Measurements from ENCODE around the gene CCDC18.
"Not testable (repeated sequence)": the region's sequence is repeated elsewhere in the genome, so short reads cannot be mapped to it uniquely, and the experiment has no call there.

CCDC18 gene, protein sequence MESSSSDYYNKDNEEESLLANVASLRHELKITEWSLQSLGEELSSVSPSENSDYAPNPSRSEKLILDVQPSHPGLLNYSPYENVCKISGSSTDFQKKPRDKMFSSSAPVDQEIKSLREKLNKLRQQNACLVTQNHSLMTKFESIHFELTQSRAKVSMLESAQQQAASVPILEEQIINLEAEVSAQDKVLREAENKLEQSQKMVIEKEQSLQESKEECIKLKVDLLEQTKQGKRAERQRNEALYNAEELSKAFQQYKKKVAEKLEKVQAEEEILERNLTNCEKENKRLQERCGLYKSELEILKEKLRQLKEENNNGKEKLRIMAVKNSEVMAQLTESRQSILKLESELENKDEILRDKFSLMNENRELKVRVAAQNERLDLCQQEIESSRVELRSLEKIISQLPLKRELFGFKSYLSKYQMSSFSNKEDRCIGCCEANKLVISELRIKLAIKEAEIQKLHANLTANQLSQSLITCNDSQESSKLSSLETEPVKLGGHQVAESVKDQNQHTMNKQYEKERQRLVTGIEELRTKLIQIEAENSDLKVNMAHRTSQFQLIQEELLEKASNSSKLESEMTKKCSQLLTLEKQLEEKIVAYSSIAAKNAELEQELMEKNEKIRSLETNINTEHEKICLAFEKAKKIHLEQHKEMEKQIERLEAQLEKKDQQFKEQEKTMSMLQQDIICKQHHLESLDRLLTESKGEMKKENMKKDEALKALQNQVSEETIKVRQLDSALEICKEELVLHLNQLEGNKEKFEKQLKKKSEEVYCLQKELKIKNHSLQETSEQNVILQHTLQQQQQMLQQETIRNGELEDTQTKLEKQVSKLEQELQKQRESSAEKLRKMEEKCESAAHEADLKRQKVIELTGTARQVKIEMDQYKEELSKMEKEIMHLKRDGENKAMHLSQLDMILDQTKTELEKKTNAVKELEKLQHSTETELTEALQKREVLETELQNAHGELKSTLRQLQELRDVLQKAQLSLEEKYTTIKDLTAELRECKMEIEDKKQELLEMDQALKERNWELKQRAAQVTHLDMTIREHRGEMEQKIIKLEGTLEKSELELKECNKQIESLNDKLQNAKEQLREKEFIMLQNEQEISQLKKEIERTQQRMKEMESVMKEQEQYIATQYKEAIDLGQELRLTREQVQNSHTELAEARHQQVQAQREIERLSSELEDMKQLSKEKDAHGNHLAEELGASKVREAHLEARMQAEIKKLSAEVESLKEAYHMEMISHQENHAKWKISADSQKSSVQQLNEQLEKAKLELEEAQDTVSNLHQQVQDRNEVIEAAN (N-terminal part only)

DNA sequence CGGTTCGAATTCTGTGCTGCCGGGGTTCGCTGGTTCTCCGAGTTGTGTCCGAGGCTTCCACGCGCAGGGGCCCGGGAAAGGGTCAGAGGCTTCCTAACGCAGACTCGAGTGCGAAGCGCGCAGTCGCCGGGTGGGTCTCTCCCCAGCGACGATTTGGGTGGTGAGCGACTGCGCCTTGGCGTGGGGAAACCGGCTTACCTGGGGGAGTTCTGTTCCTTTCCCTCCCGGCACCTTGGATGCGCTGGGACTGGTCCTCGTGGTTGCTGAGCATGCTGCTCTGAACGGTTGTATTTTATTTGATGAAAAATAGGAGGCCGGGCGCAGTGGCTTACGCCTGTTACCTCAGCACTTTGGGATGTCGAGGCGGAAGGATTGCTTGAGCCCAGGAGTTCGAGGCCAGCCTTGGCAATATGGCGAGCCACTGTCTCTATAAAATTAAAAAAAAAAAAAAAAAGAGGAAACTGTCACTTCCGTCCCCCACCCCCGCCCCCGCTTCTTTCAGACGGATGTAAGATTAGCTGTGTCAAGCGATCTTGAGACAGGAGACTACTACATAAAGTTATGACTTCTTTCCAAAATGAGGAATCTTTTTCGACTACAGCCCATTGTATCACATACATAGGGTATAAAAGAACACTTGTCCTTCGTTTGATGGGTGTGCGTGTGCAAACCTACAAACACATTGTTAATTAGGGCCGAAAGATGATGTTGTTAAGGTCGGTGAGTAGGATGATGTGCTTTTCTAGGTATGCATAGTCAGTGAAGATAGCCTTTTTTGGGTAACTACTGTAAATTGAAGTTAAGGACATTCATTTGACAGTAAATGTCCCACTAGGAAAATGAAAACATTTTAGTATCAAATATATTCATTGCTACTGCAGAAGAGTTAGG lies at the start of gene CCDC18:
Gene CCDC18, plus strand, starts transcription at position 2 of the 891 bp plus-strand sequence. CDS start 2,638 bp downstream, outside the sequence.
- DNase-seq (ENCODE audit: low read depth): peak; percentile 69

DNA sequence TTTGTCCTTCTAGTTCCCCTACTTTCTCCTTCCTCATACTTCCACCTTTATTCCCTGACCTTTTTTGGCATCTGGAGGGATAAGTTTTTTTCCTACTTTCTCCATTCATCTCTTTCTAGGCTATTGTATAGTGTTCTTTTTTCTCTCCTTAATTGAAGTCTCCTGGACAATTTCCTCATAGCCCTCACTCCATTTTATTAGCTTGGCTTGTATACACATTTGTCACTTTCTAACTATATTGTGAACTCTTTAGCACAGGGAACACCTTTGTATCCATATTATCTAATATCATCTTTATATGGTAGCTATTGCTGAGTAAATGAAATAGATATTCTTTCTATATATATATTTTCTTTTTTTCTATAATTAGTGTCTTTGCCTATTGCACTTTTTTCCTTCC lies 47.9 kb upstream of the CCDC18 start:
- DNase-seq (ENCODE audit: low read depth): no peak

DNA sequence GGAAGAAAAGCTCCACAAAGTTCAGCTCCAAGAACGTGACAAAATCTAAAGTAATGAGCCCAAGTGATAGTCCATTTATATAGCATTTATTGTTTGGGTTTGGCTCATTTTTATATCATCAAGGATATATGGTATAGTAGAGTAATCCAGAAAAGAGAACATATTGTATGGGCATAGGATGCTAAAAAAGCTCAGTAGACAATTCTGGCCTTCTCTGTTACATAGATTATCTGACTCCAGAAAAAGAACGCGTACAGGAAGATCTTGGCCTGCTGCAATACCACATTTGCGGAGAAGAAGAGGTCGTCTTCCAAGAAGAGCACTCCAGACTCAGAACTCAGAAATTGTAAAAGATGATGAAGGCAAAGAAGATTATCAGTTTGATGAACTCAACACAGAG lies 44.1 kb upstream of the CCDC18 start:
- no peak for DNase-seq (ENCODE audit: low read depth)

DNA sequence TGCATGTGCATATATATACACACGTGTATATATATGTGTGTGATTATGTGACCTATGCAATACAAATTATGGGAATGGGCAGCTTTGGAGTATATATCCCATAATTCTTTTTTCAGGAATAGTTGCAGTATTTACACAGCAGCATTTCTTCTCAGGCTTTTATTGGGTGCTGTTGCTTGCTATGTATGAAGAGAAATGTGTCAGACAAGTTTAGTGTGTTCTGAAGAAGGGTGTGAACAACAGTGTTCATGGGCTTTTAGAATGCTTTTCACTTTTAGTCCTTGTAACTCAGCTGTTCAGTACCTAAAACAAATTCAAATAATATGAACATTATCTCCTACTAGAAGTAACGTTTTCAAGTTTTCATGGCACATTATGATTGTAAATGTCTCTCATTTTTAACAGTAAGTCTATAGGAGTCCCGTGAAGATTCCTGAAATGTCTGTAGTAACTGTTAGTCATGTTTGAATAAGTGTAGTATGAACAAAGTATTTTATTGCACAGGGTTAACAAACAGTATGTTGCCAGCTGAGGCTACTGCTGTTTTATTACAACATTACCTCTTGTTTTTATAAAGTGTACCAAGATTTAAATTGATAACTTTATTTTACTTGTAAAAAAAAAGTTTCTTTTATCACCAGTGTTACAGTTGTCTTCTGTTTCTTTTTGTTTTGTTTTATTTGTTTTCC lies 42.8 kb upstream of the CCDC18 start:
- DNase-seq (ENCODE audit: low read depth): peak; percentile 18

DNA sequence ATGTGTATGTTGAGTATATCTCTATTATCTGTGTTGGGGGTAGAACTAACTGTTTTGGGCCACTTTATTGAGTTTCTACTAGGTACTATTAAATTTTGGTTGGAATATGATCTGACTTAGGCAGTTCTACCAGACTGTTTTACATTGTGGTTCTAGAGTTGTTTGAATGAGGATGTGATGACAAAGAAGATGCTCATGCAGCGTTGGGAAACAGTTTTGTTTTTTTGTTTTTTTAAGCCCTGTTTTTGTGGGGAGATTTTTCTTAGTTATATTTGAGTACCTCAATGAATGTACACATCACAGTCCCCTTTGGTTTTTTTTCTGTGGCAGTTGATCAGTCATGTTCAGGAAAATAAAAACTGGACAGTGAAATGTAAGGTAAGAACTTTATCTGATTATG lies 40.4 kb upstream of the CCDC18 start:
- peak; percentile 11 for DNase-seq (ENCODE audit: low read depth)

DNA sequence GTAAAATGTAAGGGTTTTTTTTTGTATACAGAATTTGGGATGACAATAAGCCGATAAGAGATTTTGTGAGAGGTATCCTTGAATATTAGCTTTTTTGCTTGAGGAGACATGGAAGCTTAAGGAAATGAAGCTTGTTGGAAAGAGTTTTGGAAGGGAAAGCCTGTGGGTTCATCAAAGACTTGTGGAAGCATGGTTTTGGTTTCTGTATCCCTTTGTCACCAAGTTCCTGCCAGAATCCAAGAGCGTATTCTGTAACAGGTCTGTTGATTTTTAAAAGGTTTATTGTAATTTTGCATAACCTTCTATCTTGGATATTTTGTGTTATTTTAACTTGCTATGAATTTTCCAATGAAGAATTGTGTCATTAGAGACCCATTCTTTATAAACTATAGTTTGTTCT lies 38.4 kb upstream of the CCDC18 start:
- DNase-seq (ENCODE audit: low read depth): no peak

DNA sequence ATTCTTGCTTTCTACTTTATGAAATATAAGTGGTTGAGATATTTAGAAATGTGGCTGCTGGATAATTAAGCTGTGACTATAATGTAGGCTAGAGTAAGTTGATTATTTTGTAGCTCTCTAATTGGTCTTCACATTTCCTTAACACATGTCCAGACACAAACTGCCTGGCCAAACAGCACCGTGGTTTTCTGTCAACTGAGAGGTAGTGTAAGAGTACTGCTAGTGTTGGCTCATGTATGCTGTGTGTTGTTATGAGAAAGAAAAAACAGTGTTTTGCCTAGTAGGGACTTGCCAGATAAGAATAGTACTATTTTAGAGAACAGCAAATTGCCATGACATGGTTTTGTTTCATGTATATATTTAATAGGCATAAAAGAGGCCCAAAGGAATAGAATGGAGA lies 37.4 kb upstream of the CCDC18 start:
- DNase-seq (ENCODE audit: low read depth): no peak

DNA sequence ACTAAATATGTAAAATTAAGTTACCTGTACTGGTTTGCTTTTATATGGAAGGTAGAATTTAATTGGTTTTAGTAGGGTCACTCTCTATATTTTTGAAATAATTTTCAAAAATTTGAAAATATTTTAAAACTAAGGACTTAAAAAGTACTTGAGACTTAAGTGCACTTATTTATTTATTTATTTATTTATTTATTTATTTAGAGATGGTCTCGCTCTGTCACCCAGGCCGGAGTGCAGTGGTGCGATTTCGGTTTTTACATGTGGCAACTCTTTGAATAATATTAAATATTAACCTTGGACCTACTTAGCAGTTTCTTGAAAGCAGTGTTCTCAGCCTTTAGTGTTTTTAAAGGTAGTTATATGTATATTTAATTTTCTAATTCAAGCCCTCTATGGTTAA lies 36.8 kb upstream of the CCDC18 start:
- no peak for DNase-seq (ENCODE audit: low read depth)

DNA sequence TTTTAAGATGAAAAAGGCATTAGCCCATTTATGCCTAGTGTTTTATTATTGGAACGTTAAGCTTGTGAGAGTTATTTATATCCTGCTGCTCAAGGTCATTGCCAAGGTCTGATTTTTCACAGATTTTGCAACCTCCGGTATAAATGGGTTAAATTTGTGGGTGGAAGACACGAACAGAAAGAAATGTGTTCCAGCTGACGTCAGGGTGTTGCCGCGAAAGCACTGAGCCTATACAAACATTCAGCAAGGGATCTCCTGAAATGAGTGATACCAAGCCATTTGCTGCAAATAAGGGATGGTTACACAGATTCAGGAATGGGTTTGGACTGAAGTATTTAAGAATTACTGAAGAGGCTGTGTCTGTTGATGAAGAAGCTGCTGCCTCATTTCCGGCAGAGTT lies 32.5 kb upstream of the CCDC18 start:
- DNase-seq (ENCODE audit: low read depth): peak; percentile 60

DNA sequence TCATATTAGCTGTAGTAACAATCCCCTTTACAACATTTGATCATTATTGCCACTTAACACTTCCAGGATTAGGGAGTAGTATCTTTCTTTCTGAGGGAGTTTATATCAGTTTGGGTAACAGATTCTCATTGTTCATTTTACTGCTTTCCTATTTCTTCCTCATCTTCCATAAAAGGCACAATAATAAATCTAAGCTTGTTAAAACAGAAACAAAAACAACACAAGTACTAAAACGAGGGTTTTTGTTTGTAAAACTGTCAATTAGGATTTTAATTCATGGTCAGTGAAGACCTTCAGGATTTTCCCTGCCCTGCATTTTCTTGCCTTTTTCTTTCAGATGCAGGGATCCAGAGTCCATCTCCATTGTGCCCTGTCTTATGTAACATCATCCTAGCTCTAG lies 29.8 kb upstream of the CCDC18 start:
- DNase-seq (ENCODE audit: low read depth): no peak

DNA sequence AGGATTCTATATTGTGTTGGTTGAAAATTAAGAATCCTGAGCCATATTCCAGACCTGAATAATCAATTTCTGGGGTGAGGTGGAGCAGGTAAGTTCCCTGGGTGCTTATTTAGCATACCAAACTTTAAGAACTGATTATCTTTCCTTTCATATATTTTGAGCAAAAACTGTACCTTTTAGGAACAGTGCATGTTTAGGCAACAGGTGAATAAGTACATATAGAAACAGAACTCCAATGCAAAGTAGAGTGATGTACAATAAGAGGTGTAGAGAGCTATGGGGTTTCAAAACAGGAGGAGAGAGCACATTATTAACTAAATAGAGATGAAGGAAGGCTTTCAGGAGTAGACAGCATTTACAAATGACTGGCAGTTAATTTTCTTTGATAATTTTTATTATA lies 29.1 kb upstream of the CCDC18 start:
- DNase-seq (ENCODE audit: low read depth): no peak

DNA sequence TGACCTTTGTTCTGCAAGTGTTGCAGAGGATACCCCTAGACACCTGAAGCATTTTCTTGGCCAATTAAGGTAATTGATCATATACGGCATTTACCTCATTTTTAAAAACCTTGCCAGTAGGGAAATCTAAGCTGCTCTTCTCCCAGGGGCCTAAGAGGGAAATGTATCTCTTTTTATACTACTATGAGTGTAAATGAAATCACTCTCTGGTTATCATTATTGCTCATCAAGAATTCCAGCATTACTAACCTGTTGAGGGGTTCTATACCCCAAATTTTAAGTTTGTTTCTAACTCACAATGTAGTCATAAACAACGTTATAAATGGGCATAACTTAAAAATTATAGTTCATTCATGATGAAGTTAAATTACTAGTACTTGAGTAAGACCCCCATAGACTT lies 27.7 kb upstream of the CCDC18 start:
- DNase-seq (ENCODE audit: low read depth): no peak

DNA sequence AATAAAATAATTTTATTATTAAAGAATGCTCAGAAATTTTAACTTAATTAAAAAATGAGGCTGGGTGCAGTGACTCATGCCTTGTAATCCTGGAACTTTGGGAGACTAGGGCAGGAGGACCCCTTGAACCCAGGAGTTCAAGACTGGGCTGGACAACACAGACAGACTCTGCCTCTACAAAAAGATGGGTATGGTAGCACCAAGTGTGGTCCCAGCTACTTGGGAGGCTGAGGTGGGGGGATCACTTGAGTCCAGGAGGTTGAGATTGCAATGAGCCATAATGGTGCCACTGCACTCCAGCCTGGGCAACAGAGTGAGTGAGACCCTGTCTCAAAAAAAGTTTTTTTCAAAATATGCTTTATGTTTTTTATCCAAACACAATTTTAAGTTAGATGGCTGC lies 25.6 kb upstream of the CCDC18 start:
- DNase-seq (ENCODE audit: low read depth): no peak

DNA sequence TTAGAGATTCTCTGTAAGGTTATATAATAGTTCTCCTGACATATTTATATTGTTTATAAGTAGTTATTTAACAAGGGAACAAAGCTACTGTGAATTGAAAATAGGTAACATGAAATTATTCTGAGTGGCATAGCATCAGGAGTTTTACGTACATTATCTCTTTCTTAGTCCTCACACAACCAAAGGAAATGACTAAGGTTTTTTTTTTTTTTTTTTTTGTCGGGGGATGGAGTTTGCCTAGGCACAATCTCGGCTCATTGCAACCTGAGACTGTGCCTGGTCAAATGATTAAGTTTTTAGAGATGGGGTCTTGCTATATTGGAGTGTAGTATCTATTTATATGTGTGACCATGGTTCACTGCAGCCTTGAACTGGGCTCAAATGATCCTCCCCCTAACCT lies 25.2 kb upstream of the CCDC18 start:
- peak; percentile 30 for DNase-seq (ENCODE audit: low read depth)

DNA sequence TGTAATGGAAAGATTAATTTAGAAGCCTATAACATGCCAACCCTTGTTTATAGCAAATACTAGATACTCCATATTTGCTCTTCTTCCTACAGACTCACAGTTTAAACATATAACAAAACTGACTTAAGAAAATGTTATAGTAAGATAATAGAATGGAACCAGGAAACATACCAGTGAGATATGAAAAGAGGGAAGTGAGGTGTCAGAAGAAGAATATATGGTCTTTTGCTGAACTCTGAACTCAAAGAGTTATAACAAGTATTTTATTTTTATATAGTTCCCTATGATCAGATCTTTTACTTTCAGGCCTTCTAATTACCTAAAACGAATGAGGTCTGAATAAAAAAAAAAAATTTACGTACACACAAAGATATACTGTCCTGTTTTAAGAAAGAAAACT lies 21.2 kb upstream of the CCDC18 start:
- DNase-seq (ENCODE audit: low read depth): no peak

DNA sequence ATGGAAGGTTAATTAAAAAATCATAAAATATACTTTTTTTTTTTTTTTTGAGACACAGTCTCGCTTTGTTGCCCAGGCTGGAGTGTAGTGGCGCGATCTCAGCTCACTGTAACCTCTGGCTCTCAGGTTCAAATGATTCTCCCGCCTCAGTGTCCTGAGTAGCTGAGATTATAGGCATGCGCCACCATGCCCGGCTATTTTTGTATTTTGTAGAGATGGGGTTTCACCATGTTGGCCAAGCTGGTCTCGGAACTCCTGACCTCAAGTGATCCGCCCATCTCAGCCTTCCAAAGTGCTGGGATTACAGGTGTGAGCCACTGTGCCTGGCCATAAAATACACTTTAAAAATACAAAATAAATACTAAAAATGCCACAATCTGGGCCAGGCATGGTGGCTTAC lies 17.2 kb upstream of the CCDC18 start:
- not testable (repeated sequence) for DNase-seq (ENCODE audit: low read depth)

DNA sequence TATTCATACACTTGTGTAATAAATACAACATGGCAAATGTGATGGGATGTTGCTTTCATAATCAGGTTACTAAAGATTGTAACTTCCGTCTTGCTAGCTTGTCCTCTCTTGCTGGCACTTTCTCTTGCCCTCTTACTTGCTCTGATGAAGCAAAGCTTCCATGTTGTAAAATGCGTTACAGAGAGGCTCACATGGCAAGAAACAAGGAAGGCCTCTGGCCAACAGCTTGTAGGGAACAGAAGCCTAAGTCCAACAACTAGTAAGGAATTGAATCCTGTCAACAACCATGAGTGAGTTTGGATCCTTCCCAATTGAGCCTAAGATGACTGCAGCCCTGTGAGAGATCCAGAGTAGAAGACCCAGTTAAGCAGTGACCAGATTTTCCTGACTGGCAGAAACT lies 15.7 kb upstream of the CCDC18 start:
- no peak for DNase-seq (ENCODE audit: low read depth)

DNA sequence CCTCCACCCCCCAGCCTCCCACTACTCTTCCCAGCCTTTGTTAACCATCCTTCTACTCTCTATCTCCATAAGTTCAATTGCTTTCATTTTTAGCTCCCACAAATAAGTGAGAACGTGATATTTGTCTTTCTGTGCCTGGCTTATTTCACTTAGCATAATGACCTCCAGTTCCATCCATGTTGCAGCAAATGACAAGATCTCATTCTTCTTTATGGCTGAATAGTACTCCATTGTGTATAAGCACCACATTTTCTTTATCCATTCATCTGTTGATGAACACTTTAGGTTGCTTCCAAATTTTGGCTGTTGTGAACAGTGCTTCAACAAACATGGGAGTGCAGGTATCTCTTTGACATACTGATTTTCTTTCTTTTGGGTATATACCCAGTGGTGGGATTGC lies 14.6 kb upstream of the CCDC18 start:
- DNase-seq (ENCODE audit: low read depth): not testable (repeated sequence)

DNA sequence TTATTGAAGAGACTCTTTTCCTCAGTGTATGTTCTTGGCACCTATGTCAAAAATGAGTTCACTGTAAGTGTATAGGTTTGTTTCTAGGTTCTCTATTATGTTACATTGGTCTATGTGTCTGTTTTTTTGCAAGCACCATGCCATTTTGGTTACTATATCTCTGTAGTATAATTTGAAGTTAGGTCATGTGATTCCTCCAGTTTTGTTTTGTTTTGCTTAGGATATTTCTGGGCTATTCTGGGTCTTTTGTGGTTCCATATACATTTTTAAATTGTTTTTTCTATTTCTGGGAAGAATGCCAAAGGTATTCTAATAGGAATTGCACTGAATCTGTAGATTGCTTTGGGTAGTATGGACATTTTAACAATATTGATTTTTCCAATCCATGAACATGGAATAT lies 13.5 kb upstream of the CCDC18 start:
- no peak for DNase-seq (ENCODE audit: low read depth)

DNA sequence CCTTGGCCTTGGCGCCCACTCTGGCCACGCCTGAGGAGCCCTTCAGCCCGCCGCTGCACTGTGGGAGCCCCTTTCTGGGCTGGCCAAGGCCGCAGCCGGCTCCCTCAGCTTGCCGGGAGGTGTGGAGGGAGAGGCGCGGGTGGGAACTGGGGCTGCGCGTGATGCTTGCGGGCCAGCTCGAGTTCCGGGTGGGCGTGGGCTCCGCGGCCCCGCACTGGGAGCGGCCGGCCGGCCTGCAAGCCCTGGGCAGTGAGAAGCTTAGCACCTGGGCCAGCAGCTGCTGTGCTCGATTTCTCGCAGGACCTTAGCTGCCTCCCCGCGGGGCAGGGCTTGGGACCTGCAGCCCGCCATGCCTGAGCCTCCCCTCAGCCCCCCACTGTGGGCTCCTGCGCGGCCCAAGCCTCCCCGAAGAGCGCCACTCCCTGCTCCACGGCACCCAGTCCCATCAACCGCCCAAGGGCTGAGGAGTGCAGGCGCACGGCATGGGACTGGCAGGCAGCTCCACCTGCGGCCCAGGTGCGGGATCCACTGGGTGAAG lies 10.3 kb upstream of the CCDC18 start:
- DNase-seq (ENCODE audit: low read depth): not testable (repeated sequence)

All from EH (cell line).